GM18499 (cell line): ENCODE data around the gene SMYD2.

Experiments used
- ATAC-seq: cut with Tn5 transposase; IDR thresholded peaks from one replicate; pipeline ENCODE4 v1.9.1; 2021; ENCODE audit warnings: moderate number of reproducible peaks; ENCODE audit not compliant: insufficient read depth, unreplicated experiment

The SMYD2 gene

GRCh38 chr1:214281021-214281719, at the start of gene SMYD2:
TSS of gene SMYD2 (plus strand) at chr1:214281159. CDS start at chr1:214281255, 96 bp downstream.
- peak; percentile 43 for ATAC-seq

GRCh38 chr1:214233856-214234634, 46.9 kb upstream of the SMYD2 start:
- ATAC-seq, result no peak

- ATAC-seq, result no peak
Observed at GRCh38 chr1:214234635-214235025, 46.3 kb upstream of the SMYD2 start.

DNA sequence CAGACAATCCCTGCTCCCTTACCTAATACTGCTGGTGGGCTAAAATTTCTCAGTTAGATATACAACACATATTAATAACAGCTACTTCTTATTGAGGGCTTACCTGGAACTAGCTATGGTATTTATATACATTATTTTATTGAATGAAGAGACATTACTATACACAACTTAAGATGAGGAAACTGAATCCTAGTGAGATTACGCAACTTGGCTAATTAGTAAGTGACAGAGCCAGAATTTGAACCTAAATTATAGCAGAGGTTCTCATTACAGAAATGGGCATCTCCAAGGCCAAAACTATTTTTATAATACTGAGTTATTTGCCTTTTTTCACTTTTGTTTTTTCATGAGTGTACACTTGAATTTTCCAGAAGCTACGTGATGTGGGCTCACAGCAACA, 44.5 kb upstream of the SMYD2 start:
- no peak for ATAC-seq

DNA sequence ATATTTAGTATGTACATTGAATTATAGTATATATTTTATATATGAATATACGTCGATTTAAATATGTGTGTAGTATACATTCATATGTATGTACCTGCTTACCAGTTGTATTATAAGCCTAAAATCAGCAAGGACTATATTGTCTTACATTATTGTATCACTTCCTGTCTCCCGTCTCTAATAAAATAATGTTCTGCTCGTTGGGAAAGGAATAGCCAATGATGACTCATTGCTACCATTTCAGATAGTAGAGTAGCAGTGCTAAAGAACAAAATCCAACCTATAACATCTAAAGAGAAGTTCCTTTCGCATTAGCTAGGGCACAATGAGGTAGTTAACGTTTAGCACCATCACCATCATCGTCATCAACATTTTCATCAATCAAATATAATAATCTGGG, 39.9 kb upstream of the SMYD2 start:
- ATAC-seq, result no peak

DNA sequence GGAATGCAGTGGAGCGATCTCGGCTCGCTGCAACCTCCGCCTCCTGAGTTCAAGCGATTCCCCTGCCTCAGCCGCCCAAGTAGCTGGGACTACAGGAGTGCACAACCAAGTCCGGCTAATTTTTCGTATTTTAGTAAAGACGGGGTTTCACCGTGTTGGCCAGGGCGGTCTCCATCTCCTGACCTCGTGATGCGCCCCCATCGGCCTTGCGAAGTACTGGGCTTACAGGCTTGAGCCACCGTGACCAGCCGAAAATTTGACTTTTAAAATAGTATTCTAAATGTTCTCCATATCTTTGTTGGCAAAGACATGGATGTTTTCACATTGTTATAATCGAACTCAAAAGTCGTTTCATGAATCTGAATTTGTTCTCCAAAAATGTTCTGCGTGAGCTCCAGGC, 36.7 kb upstream of the SMYD2 start:
- no peak for ATAC-seq

DNA sequence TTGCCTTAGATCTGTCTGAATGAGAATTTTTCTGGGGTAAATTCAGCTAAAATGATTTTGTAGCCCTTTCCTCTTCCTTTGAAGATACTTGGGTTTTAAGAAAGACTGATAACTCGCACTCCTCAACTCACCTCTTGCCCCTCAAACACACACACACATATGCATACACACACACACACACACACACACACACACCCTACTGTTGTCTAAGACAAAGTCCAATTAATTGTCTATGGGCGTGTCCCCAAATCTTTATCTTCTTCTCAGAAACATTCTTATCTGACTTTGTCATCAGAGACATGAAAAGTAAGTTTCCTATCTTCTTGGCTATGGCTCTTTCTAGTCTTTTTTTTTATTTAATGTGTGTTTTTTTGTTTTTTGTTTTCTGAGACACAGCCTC, 36.1 kb upstream of the SMYD2 start:
- no peak for ATAC-seq

- no peak for ATAC-seq
Observed at GRCh38 chr1:214247501-214248041, 33.4 kb upstream of the SMYD2 start.

GRCh38 chr1:214248311-214249085, 32.5 kb upstream of the SMYD2 start:
- no peak for ATAC-seq

DNA sequence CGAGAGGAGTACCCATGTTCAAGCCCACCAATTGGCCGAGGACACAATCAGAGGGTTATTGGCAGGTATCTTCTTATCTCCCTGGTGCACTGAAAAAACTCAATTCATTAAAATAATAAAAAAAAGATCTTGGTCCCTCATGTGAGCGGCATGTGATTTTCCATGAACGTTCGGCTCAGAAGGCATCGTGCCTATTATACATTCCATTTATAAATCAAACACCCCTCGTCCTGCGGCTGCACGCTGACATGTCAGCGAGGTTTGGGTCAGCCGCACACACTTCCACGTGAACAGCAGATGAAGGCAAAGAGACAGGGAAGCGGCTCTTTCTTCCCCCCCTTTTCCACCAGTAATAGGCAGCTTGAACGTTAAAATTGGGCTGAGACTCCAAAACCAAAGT, 31.3 kb upstream of the SMYD2 start:
- no peak for ATAC-seq

DNA sequence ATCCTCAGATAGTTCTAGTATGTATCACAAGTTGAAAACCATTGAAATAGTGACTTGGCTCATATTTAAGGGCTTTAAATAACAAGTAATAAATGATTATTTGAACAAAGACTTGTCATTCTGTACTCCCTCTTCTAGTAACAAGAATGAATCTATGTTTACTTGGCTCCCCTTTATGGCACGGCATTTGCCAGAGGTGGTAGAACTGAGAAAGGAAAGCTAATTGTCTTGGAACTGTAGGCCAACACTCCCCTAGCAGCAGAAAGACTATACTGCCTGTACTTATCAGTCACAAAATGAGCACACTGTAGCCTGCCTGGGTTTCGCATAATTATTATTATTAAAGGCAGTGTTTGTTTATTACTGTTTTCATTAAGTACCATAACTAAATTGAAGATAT, 29.6 kb upstream of the SMYD2 start:
- no peak for ATAC-seq

DNA sequence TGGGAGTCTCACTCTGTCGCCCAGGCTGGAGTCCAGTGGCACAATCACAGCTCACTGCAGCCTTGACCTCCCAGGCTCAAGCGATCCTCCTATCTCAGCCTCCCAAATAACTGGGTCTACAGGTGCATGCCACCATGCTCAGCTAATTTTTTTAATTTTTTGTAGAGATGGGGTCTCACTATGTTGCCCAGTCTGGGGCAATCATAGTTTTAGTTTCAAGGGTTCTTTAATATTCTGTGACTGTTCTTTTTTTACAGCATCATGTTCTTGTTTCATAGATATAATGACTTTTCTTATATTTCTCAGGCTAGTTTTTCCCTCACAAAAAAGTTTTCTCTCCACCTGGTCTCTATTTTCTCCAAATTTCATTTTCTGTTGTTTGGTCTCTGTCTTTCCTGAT, 25.4 kb upstream of the SMYD2 start:
- no peak for ATAC-seq

GRCh38 chr1:214259353-214259977, 21.5 kb upstream of the SMYD2 start:
- ATAC-seq, result no peak

GRCh38 chr1:214260561-214261205, 20.3 kb upstream of the SMYD2 start:
- no peak for ATAC-seq

DNA sequence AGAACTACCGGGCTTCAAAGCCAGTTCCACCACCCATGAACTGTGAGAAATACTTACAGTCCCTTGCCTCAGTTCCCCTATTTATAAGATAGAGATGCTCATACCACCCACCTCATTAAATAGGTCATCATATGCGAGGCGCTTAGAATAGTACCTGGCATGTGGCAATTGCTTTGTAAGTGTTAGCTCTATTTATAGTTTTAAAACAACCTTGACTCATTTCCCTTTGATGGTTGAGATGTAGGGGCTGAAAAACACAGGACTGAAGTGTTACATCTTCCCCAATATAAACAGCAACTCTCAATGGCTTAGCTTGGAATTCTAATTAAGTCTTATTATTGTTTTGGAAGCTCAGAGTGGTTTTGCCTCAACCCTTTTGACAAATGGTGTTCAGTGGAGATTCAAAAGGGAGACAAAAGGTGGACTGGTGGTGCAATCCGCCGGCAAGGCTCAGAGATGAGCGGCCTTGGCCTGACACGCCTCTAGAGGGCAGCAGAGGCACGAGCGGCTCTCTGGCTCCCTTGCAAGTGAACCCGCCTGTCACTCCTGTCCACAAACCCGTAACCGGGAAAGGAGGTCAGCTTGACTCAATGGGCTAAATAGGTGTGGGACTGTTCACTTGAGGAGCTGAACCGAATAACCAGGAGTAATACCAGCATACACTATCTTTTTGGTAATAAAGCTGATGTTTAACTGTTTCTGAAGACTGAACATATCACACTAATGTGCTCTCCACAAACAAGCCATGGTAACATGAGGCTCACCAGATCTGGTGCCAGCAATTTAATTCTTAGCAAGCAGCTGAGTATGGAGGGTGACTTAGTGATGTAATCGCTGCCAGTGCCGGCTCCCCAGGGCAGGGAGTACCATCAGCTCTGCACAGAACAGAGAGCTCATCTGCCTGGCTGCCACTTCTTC, 19.5 kb upstream of the SMYD2 start:
- ATAC-seq, result peak; percentile 82

DNA sequence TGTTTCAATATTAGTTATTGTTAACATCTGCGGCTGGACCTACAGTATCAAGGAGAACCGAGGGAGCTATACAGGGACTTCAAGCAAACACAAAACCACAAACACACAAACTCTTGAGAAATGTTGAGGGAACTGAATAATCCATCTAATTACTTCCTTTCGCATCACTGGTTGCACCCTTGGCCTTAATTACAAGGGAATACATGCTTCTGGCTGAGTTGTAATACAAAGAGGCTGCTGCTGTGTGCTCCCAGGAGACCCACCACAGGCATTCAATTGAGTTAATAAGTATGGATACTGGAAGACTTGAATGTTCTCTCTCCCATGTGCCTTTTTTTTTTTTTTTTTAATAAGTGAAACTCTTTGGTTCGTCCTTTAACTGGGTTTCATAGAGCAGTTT, 16.8 kb upstream of the SMYD2 start:
- no peak for ATAC-seq

GRCh38 chr1:214264976-214265375, 16.0 kb upstream of the SMYD2 start:
- no peak for ATAC-seq

DNA sequence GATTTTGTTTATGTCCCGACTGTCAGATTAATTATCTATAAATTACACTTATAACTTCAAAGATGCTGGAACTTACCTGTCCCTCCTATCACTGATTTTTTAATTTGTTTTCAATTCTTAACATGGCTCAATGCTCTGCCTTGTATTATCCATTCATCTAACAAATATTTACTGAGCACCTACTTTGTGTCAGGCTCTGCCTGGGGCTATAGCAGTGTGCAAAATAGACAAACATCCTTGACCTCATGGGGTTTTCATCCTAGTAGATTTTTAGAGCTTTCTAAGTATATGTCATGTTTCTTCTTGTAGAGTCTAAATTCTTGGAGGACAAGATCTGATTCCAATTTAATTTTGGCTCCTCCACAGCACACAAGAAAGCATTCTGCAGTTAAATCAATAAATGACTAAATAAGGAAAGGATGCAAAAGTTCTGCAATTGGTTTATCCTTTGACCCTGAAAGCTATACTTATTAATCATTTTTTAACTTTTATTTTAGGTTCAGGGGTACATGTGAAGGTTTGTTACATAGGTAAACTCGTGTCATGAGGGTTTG, 10.8 kb upstream of the SMYD2 start:
- ATAC-seq, result no peak
